Measurements from ENCODE around the gene SMIM28. TPM values are rescaled to one million over a fixed set of nuclear protein-coding genes. Genes with fewer than 3 reads are reported as not detected.

Gene SMIM28
- total and polyA plus RNA-seq, 9 of the 15 experiments (the other 6 are each of a cell fraction or from before 2014, with no cell fraction given) = not detected

DNA sequence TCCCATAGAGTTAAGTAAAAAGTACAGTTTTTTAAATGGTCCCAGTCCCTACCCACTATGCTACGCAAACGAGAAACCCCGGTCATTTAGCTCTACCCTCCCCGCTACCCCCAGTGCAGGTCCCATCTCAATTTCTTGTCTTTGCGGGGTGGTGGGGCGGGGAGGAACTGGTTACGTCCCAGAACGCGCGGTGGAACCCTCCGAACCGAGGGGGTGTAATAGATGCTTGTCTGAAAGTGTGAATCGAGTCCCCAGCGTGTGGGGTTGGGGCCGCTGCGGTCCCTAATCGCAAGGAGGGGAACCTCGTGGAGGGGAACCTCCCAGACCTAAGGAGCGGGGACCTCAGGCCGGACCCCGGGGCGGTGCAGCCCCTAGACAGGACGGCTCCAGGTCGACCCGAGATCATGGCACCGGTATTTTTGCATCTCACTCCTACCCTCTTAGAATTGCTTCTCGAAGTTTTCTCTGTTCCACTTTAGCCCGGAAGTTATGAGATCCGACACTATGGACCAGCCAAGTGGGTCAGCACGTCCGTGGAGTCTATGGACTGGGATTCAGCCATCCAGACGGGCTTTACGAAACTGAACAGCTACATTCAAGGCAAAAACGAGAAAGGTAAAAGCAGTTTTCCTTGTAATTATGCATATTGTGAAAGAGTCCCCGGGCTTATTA is 27.1 kb downstream of the SMIM28 start:
- peak overlapping the region; percentile 58 for H3K4me3 ChIP-seq
- H3K79me2 ChIP-seq (ENCODE audit: control insufficient read depth, insufficient read depth, low read length) = peaks cover 11% of the 10 kb centered on the region; the same call in 2 of the 3 replicates
- 3% methylated on average over 34 of the region's 35 CpGs for WGBS (ENCODE audit: insufficient coverage, low coverage, missing lambda C conversion rate)
- H3K27ac ChIP-seq (ENCODE audit: extremely low read depth, low read depth, low read length) = peak overlapping the region; percentile 63
- intact Hi-C loops (cut with micrococcal nuclease) (loop anchor here (5.0 kb wide), 3 partner anchors 118 to 403 kb away; no protein-coding TSS in a partner anchor), in situ Hi-C loops (cut with MboI) (no loop called here)
- H3K4me2 ChIP-seq (ENCODE audit: insufficient read depth, low read length) = peak overlapping the region; percentile 92
- ChIA-PET POLR2A (interaction anchor here (0.6 to 1.0 kb wide), 5 partner anchors 11 to 933 kb away, joined by 3 to 4 read pairs (median 3); no protein-coding TSS in a partner anchor), CTCF (ENCODE audit: low intra/inter-chr PET ratio) (no interaction called here)
- H3K4me1 ChIP-seq (replicated peaks in 1 of 2; ENCODE audit: control insufficient read depth in 2 of 2, insufficient read depth in 2 of 2, low read length in 2 of 2) = peaks cover 10 to 23% of the 10 kb centered on the region in 2 experiments
- H3K36me3 ChIP-seq (ENCODE audit: control insufficient read depth, insufficient read depth, low read length) = peaks cover 41% of the 10 kb centered on the region
- peak; percentile 51 for FAIRE-seq
- H3K9me3 ChIP-seq (replicated peaks; ENCODE audit: control insufficient read depth, insufficient read depth, low read depth, low read length) = no peaks in the 10 kb centered on the region
- TSS peak; percentile 48 for BruUV-seq (replicated peaks)
- peak overlapping the region; percentile 91 to 94 for H3K9ac ChIP-seq (ENCODE audit: insufficient read depth in 1 of 2, low read depth in 2 of 2, low read length in 2 of 2)
- ATAC-seq = peak; percentile 21
- H4K20me1 ChIP-seq (replicated peaks; ENCODE audit: control insufficient read depth, insufficient read depth, low read length) = no peaks in the 10 kb centered on the region
- H3K9me1 ChIP-seq (ENCODE audit: control insufficient read depth, insufficient read depth, low read length) = no peaks in the 10 kb centered on the region
- H3K27me3 ChIP-seq (ENCODE audit: control insufficient read depth in 2 of 2, insufficient read depth in 2 of 2, low read length in 2 of 2) = no peaks in the 10 kb centered on the region
- peak overlapping the region; percentile 85 for H2AFZ ChIP-seq (ENCODE audit: low read depth, low read length)
- peak; percentile 54 to 59 (median 56) for DNase-seq (ENCODE audit: extremely low read depth in 1 of 4, low spot score in 3 of 4)
- TF ChIP-seq LARP7 (IDR thresholded peaks at IDR 0.05) = 0 out of 2 replicates have a peak, but pooled peaks have one; percentile 35
- TF ChIP-seq, protein P1, sequence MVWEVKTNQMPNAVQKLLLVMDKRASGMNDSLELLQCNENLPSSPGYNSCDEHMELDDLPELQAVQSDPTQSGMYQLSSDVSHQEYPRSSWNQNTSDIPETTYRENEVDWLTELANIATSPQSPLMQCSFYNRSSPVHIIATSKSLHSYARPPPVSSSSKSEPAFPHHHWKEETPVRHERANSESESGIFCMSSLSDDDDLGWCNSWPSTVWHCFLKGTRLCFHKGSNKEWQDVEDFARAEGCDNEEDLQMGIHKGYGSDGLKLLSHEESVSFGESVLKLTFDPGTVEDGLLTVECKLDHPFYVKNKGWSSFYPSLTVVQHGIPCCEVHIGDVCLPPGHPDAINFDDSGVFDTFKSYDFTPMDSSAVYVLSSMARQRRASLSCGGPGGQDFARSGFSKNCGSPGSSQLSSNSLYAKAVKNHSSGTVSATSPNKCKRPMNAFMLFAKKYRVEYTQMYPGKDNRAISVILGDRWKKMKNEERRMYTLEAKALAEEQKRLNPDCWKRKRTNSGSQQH (CRISPR knock-in tag; IDR thresholded peaks at IDR 0.05) = 0 out of 2 replicates have a peak, but pooled peaks have one; percentile 35
- no peak for TF ChIP-seq CEBPG (CRISPR knock-in tag; IDR thresholded peaks at IDR 0.05)
- TF ChIP-seq CEBPG (tag; conservative IDR thresholded peaks at IDR 0.05 in 1 of 2, IDR thresholded peaks at IDR 0.05 in 1 of 2) = 0 out of 4 replicates have a peak, but pooled peaks of 1 of the 2 experiments have one; percentile 8
- TF ChIP-seq, protein P2, sequence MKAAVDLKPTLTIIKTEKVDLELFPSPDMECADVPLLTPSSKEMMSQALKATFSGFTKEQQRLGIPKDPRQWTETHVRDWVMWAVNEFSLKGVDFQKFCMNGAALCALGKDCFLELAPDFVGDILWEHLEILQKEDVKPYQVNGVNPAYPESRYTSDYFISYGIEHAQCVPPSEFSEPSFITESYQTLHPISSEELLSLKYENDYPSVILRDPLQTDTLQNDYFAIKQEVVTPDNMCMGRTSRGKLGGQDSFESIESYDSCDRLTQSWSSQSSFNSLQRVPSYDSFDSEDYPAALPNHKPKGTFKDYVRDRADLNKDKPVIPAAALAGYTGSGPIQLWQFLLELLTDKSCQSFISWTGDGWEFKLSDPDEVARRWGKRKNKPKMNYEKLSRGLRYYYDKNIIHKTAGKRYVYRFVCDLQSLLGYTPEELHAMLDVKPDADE (conservative IDR thresholded peaks at IDR 0.05; ENCODE audit: control insufficient read depth, low read depth, low read length) = 0 out of 2 replicates have a peak, but pooled peaks have one; percentile 36
- no peak for TF ChIP-seq ETV6 (IDR thresholded peaks at IDR 0.05; ENCODE audit: borderline replicate concordance in 1 of 2, low read depth in 2 of 2, low read length in 1 of 2)
- peak; percentile 66; the same call in 1 of the 2 replicates for TF ChIP-seq ETV6 (CRISPR knock-in tag; IDR thresholded peaks at IDR 0.05; ENCODE audit: borderline replicate concordance)
- TF ChIP-seq, protein P3, sequence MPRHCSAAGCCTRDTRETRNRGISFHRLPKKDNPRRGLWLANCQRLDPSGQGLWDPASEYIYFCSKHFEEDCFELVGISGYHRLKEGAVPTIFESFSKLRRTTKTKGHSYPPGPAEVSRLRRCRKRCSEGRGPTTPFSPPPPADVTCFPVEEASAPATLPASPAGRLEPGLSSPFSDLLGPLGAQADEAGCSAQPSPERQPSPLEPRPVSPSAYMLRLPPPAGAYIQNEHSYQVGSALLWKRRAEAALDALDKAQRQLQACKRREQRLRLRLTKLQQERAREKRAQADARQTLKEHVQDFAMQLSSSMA (CRISPR knock-in tag; IDR thresholded peaks at IDR 0.05) = 0 out of 2 replicates have a peak, but pooled peaks have one; percentile 13
- no peak for TF ChIP-seq MCM3 (IDR thresholded peaks at IDR 0.05)
- TF ChIP-seq MYC (IDR thresholded peaks at IDR 0.05; ENCODE audit: low read depth, low read length) = no peak
- peak; percentile 66; the same call in 1 of the 2 replicates for TF ChIP-seq MYC (CRISPR knock-in tag; IDR thresholded peaks at IDR 0.05; ENCODE audit: borderline replicate concordance, low read depth)
- 0 out of 4 replicates have a peak, but pooled peaks of 1 of the 2 experiments have one; percentile 25 for TF ChIP-seq FOXA3 (CRISPR knock-in tag; conservative IDR thresholded peaks at IDR 0.05 in 1 of 2, IDR thresholded peaks at IDR 0.05 in 1 of 2)
- 0 out of 2 replicates have a peak, but pooled peaks have one; percentile 36 for TF ChIP-seq ZNF232 (CRISPR knock-in tag; IDR thresholded peaks at IDR 0.05)
- peak; percentile 24; the same call in 1 of the 2 replicates for TF ChIP-seq ZBTB7A (IDR thresholded peaks at IDR 0.05; ENCODE audit: borderline replicate concordance, control insufficient read depth, low read depth, low read length)
- TF ChIP-seq, protein P4, sequence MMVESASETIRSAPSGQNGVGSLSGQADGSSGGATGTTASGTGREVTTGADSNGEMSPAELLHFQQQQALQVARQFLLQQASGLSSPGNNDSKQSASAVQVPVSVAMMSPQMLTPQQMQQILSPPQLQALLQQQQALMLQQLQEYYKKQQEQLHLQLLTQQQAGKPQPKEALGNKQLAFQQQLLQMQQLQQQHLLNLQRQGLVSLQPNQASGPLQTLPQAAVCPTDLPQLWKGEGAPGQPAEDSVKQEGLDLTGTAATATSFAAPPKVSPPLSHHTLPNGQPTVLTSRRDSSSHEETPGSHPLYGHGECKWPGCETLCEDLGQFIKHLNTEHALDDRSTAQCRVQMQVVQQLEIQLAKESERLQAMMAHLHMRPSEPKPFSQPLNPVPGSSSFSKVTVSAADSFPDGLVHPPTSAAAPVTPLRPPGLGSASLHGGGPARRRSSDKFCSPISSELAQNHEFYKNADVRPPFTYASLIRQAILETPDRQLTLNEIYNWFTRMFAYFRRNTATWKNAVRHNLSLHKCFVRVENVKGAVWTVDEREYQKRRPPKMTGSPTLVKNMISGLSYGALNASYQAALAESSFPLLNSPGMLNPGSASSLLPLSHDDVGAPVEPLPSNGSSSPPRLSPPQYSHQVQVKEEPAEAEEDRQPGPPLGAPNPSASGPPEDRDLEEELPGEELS (CRISPR knock-in tag; IDR thresholded peaks at IDR 0.05; ENCODE audit: borderline replicate concordance) = 0 out of 2 replicates have a peak, but pooled peaks have one; percentile 28
